ENCODE data around the gene IGFALS. TPM values are rescaled to one million over a fixed set of nuclear protein-coding genes. Genes with fewer than 3 reads are reported as not detected.

Gene IGFALS
- total and polyA plus RNA-seq, 2 of the 4 experiments (the other 2 are of a cell fraction): not detected

DNA sequence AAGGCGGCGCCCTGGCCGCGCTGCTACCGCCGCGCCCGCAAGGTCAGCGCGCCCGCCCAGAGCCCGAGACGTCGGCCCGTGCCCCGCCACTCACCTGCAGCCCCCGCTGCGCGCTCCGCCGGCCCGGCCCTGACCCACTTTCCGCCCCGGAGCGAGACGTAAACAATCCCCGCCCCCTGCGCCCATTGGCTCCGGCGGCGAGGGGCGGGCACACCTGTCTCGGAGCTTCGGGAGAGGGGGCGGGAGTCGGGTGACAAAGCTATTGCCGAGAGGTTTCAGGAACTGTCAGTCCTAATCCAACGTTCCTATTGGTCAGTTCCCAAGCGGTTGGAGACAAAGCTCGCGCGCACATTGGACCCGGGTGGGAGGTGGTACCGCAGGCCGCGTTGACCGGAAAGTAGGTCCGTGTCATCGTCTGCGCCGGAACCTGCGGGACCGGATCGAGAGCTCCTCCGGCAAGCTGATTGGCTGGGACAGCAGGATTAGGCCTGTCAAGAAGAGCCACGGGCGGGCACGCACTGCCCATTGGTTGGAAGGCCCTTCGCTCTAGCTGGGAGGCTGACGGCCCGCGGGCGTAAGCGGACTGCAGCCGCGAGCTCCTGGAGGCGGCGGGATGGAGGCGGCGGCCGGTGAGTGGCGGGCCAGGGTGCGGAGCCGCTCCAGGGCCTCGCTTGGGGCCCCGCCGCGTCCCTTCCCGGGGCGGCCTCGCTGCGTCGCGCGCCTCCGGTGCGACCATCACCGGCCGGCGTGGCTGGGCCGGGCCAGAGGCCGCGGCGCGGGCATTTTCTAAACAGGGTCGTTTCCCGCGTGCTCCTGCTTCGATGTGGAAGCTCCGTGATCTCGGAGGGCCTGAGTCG is 10.9 kb downstream of the IGFALS start, which contains the start of the genes NUBP2 and SPSB3 (continued):
- no peak for TF ChIP-seq MAFK (IDR thresholded peaks at IDR 0.05; ENCODE audit: low read depth, low read length)
- peak; percentile 42; the same call in 1 of the 2 replicates for TF ChIP-seq MAZ (IDR thresholded peaks at IDR 0.05; ENCODE audit: borderline replicate concordance, low read depth, low read length)
- peak; percentile 81 for TF ChIP-seq FOS (IDR thresholded peaks at IDR 0.05; ENCODE audit: low read depth, low read length)

DNA sequence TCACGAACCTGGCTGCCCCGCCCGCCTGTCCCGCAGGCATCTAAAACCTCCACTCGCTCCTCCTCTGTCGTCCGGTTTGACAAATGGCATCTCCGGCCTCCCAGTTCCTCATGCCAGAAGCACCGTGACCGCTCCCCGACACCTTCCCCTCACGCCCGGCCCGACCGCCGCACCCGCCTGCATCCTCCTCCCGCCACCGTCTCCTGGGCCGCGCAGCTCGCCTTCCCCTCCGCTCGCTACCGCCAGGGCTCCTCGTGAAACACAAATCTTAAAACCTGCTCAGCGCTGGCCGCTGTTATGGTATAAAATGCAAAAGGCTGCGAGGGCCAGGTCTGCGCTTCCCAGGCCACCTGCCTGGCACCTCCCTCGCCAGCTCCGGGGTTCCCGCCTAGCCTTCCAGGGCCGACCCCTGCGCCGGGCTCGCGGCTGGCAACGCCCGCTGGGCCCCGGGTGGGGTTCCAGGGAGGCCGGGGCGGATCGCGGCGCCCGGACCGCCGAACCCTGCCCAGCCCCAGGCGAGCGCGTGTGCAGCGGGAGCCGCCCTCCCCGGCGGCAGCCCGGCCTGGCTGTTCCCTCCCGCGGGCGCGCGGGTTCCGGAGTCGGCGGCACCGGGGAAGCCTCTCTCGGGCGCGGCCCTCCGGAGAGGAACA is 11.6 kb downstream of the IGFALS start:
- intact Hi-C loops (cut with micrococcal nuclease) (loop anchor here (5.0 kb wide), 1 partner anchor 45 kb away; the partner anchor contains the start of genes FAHD1 and HAGH), dilution Hi-C loops (cut with HindIII; ENCODE audit: low sequenced_read_pairs, unreplicated experiment) (no loop called here), in situ Hi-C loops (cut with MboI; ENCODE audit: low sequenced_read_pairs) (no loop called here)
- Histone ChIP-seq H3K23ac (ENCODE audit: low read depth, low read length) (no peak overlapping the region), H3K4me1 (ENCODE audit: control insufficient read depth, insufficient read depth, low read length) (peaks cover 3% of the 10 kb centered on the region; the same call in 1 of the 2 replicates), H3K27me3 (ENCODE audit: control insufficient read depth, insufficient read depth, low read length) (no peaks in the 10 kb centered on the region), H3K14ac (replicated peaks; ENCODE audit: low read depth, low read length) (no peak overlapping the region), H3K27ac (ENCODE audit: insufficient read depth, low read length) (peak overlapping the region; percentile 12; the same call in 1 of the 2 replicates), H4K20me1 (ENCODE audit: insufficient read depth, low read length) (peaks cover 40% of the 10 kb centered on the region), H2BK120ac (ENCODE audit: low read depth, low read length) (no peak overlapping the region), H3K4me2 (ENCODE audit: low read depth, low read length) (peak overlapping the region; percentile 75), H2AK9ac (replicated peaks; ENCODE audit: low read depth, low read length, poor library complexity) (peak overlapping the region; percentile 88), H2BK15ac (ENCODE audit: low read depth, low read length) (no peak overlapping the region), H3K56ac (ENCODE audit: extremely low read depth, insufficient read depth, low read length) (no peak overlapping the region), H3K79me1 (ENCODE audit: low read depth in 1 of 2, low read length in 2 of 2) (peaks cover 17 to 66% of the 10 kb centered on the region in 2 experiments), H3K4ac (ENCODE audit: low read depth, low read length) (peak overlapping the region; percentile 0; the same call in 1 of the 2 replicates), H2BK5ac (ENCODE audit: low read depth, low read length, poor library complexity, severe bottlenecking) (no peak overlapping the region), H3K18ac (ENCODE audit: low read depth, low read length) (no peak overlapping the region), H4K8ac (ENCODE audit: low read depth in 2 of 2, low read length in 2 of 2) (no peak overlapping the region), H2BK20ac (ENCODE audit: low read depth, low read length) (no peak overlapping the region), H4K91ac (ENCODE audit: insufficient read depth, low read depth, low read length) (no peak overlapping the region), H3K36me3 (ENCODE audit: control insufficient read depth, insufficient read depth, low read length) (peaks cover 32% of the 10 kb centered on the region), H3K9me3 (ENCODE audit: control insufficient read depth, insufficient read depth, low read length) (no peaks in the 10 kb centered on the region), H2AK5ac (ENCODE audit: low read depth, low read length) (no peak overlapping the region), H4K5ac (ENCODE audit: low read depth, low read length) (no peak overlapping the region), H2AFZ (replicated peaks; ENCODE audit: low read length, poor library complexity) (peak overlapping the region; percentile 88), H3K9me1 (ENCODE audit: insufficient read depth, low read length) (peaks cover 7% of the 10 kb centered on the region; the same call in 1 of the 2 replicates), H3K9ac (ENCODE audit: low read depth, low read length) (peak overlapping the region; percentile 66), H3K4me3 (ENCODE audit: insufficient read depth, low read depth, low read length) (peak overlapping the region; percentile 79)
- WGBS, 2 experiments (ENCODE audit: extremely low coverage in 2 of 2, insufficient read length in 1 of 2): 1% methylated on average over 27 of the region's 70 CpGs; no CpG with 5 or more reads in 1 of the 2 experiments
- peak; percentile 6 for DNase-seq
- ChIA-PET CTCF (interaction anchor here (1.2 kb wide), 1 partner anchor 141 kb away, joined by 3 read pairs; no protein-coding TSS in a partner anchor), POLR2A (ENCODE audit: unreplicated experiment) (no interaction called here)
- ATAC-seq (ENCODE audit: low read depth): peak; percentile 21
- BruUV-seq (replicated peaks): no TSS peak
- TF ChIP-seq, protein P1, sequence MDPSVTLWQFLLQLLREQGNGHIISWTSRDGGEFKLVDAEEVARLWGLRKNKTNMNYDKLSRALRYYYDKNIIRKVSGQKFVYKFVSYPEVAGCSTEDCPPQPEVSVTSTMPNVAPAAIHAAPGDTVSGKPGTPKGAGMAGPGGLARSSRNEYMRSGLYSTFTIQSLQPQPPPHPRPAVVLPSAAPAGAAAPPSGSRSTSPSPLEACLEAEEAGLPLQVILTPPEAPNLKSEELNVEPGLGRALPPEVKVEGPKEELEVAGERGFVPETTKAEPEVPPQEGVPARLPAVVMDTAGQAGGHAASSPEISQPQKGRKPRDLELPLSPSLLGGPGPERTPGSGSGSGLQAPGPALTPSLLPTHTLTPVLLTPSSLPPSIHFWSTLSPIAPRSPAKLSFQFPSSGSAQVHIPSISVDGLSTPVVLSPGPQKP (IDR thresholded peaks at IDR 0.05; ENCODE audit: borderline replicate concordance, low read depth, low read length): no peak
- TF ChIP-seq, protein P2, sequence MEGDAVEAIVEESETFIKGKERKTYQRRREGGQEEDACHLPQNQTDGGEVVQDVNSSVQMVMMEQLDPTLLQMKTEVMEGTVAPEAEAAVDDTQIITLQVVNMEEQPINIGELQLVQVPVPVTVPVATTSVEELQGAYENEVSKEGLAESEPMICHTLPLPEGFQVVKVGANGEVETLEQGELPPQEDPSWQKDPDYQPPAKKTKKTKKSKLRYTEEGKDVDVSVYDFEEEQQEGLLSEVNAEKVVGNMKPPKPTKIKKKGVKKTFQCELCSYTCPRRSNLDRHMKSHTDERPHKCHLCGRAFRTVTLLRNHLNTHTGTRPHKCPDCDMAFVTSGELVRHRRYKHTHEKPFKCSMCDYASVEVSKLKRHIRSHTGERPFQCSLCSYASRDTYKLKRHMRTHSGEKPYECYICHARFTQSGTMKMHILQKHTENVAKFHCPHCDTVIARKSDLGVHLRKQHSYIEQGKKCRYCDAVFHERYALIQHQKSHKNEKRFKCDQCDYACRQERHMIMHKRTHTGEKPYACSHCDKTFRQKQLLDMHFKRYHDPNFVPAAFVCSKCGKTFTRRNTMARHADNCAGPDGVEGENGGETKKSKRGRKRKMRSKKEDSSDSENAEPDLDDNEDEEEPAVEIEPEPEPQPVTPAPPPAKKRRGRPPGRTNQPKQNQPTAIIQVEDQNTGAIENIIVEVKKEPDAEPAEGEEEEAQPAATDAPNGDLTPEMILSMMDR (conservative IDR thresholded peaks at IDR 0.05; ENCODE audit: low read depth, low read length): 0 out of 2 replicates have a peak, but pooled peaks have one; percentile 5
- no peak for TF ChIP-seq MAFK (IDR thresholded peaks at IDR 0.05; ENCODE audit: low read depth, low read length)
